ENCODE results near the gene CD63.

DNA sequence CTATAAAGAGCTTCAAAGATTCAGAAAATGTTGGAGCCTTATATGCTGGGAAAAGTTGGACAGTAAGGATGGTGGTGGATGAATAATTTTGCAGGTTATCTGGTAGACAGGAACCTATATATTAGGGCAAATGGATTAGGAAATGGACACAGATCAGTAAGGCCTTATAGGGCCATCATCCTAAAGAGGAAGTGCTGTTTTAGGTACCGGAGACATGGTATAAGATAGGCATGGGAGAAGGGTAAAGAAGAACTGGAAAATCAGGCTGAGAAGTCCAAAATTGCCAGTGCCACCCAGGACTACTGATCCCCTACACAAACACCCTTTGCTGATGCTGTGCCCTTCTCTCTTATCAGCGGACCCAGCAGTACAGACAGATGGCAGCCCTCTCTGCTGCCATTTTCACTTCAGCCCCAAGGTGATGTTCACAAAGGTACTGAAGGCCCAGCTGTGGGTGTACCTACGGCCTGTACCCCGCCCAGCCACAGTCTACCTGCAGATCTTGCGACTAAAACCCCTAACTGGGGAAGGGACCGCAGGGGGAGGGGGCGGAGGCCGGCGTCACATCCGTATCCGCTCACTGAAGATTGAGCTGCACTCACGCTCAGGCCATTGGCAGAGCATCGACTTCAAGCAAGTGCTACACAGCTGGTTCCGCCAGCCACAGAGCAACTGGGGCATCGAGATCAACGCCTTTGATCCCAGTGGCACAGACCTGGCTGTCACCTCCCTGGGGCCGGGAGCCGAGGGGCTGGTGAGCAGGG, 19.6 kb upstream of the CD63 start:
- TF ChIP-seq CTCF (IDR thresholded peaks at IDR 0.05) (no peak), POLR2A (IDR thresholded peaks at IDR 0.05) (no peak), POLR2AphosphoS5 (IDR thresholded peaks at IDR 0.05) (no peak)

Data from transverse colon (tissue), 4 donors.